Left lung (tissue), 10 donors: ENCODE results near the gene MADD. TPM values are rescaled to one million over a fixed set of nuclear protein-coding genes. Genes with fewer than 3 reads are reported as not detected.

Experiments used
- ATAC-seq: fragments of 200-7000 bp; cut with Tn5 transposase; one replicate; pipeline ENCODE4 v1.9.1; 2020; ENCODE audit warnings: moderate library complexity
- DNase-seq, 4 donors: peaks; one replicate each; pipeline ENCODE4 v3.0.0-alpha.2; 2013 to 2020
- H3K27ac ChIP-seq, 2 donors: fragments of 200-600 bp; sonication (generic) in 1 of 2; one replicate each; pipeline versions ENCODE4 v1.5.0 to v1.8.0; 2020 to 2021
- H3K27me3 ChIP-seq, 2 donors: fragments of 200-600 bp; sonication (generic) in 1 of 2; one replicate each; pipeline versions ENCODE4 v1.5.0 to v1.8.0; 2020 to 2021
- H3K36me3 ChIP-seq, 2 donors: fragments of 200-600 bp; sonication (generic) in 1 of 2; one replicate each; pipeline versions ENCODE4 v1.5.0 to v1.8.0; 2020 to 2021
- H3K4me1 ChIP-seq, 2 donors: fragments of 200-600 bp; one replicate each; pipeline ENCODE4 v1.8.0; 2021
- H3K4me3 ChIP-seq, 2 donors: fragments of 200-600 bp; sonication (generic) in 1 of 2; one replicate each; pipeline versions ENCODE4 v1.5.0 to v1.8.0; 2020 to 2021; ENCODE audit warnings: mild to moderate bottlenecking in 1 of 2
- H3K9me3 ChIP-seq, 2 donors: fragments of 200-600 bp; sonication (generic) in 1 of 2; one replicate each; pipeline versions ENCODE4 v1.5.0 to v1.8.0; 2020 to 2021
- CTCF ChIP-seq, 2 donors: fragments of 200-600 bp; sonication (generic) in 1 of 2; IDR thresholded peaks; one replicate each; pipeline versions ENCODE4 v1.5.0 to v1.8.0; 2021; ENCODE audit warnings: antibody characterized with exemption in 2 of 2
- intact Hi-C, 2 donors: fragments of 100-400 bp; cut with DNase I; formaldehyde crosslinking; loops; one replicate each; pipeline versions ENCODE4 v1.11.2 to v1.14.2; 2022
- polyA plus RNA-seq, 6 donors: library from polyadenylated mRNA; unstranded; fragments of 120-200 nt; gene quantifications; one replicate each; pipeline ENCODE4 v1.2.1, GENCODE V29; 2013; ENCODE audit not compliant: insufficient read length in 6 of 6
- total RNA-seq, 2 donors: library from RNA; stranded (reverse); fragmentation: NEBNext Ultra II Directional; extraction: Animal tissue kit (Norgen Biotek cat#: 25700); gene quantifications; one replicate each; pipeline ENCODE4 v1.2.1, GENCODE V29; 2021
- donor health status: DM: no; HTN: yes; CAD: no.
- donor health status: DM: no; HTN: no; CAD: no.

Gene MADD
- total and polyA plus RNA-seq, 8 donors: 33.0 to 53.8 (median 51.9) TPM

GRCh38 chr11:47244448-47245350 lies 25.2 kb upstream of the MADD start:
- intact Hi-C loops: no loop called here

GRCh38 chr11:47245611-47246357 lies 24.1 kb upstream of the MADD start:
- TF ChIP-seq CTCF (IDR thresholded peaks at IDR 0.05): no peak
- H3K36me3 ChIP-seq: peaks cover 0 to 47% of the 10 kb centered on the region in 2 donors
- peak overlapping the region in 1 of 2 donors; percentile 71 for H3K27ac ChIP-seq
- peaks cover 23 to 67% of the 10 kb centered on the region in 2 donors for H3K4me1 ChIP-seq
- no peak overlapping the region for H3K4me3 ChIP-seq
- intact Hi-C loops: no loop called here
- ATAC-seq (no peak), DNase-seq (no peak)
- H3K9me3 ChIP-seq: no peaks in the 10 kb centered on the region
- no peaks in the 10 kb centered on the region for H3K27me3 ChIP-seq

More at GRCh38 chr11:47244448-47245350, 25.2 kb upstream of the MADD start:
- no peak overlapping the region for H3K4me3 ChIP-seq
- H3K27ac ChIP-seq: peak overlapping the region; percentile 1 to 71
- peak; percentile 10 for ATAC-seq
- TF ChIP-seq CTCF (IDR thresholded peaks at IDR 0.05): no peak
- H3K36me3 ChIP-seq: peaks cover 0 to 58% of the 10 kb centered on the region in 2 donors
- no peaks in the 10 kb centered on the region for H3K27me3 ChIP-seq
- peak in 2 of 4 donors; percentile 60 to 80 for DNase-seq
- H3K9me3 ChIP-seq: no peaks in the 10 kb centered on the region
- peaks cover 23 to 61% of the 10 kb centered on the region in 2 donors for H3K4me1 ChIP-seq

GRCh38 chr11:47247502-47247901 lies 22.4 kb upstream of the MADD start:
- H3K4me3 ChIP-seq: peak overlapping the region in 1 of 2 donors; percentile 72
- no peak overlapping the region for H3K27ac ChIP-seq
- TF ChIP-seq CTCF (IDR thresholded peaks at IDR 0.05): no peak
- H3K27me3 ChIP-seq: no peaks in the 10 kb centered on the region
- ATAC-seq (no peak), DNase-seq (no peak)
- H3K36me3 ChIP-seq: peaks cover 0 to 30% of the 10 kb centered on the region in 2 donors
- intact Hi-C loops: no loop called here
- peaks cover 23 to 62% of the 10 kb centered on the region in 2 donors for H3K4me1 ChIP-seq
- H3K9me3 ChIP-seq: no peaks in the 10 kb centered on the region

GRCh38 chr11:47248304-47248663 lies 21.6 kb upstream of the MADD start:
- Histone ChIP-seq H3K27me3 (no peaks in the 10 kb centered on the region), H3K9me3 (no peaks in the 10 kb centered on the region), H3K27ac (peak overlapping the region; percentile 78 to 86), H3K4me3 (peak overlapping the region; percentile 57 to 72), H3K4me1 (peaks cover 17 to 56% of the 10 kb centered on the region in 2 donors), H3K36me3 (peaks cover 0 to 22% of the 10 kb centered on the region in 2 donors)
- ATAC-seq (peak; percentile 40), DNase-seq (no peak)
- no peak for TF ChIP-seq CTCF (IDR thresholded peaks at IDR 0.05)
- intact Hi-C loops: no loop called here
